MM.1S (cell line): ENCODE data around the gene ANKRD36B.
"Not testable (repeated sequence)": the region's sequence is repeated elsewhere in the genome, so short reads cannot be mapped to it uniquely, and the experiment has no call there.

Source experiments
- DNase-seq: peaks from one replicate; pipeline ENCODE4 v3.0.0-alpha.2; 2015
- H2AFZ ChIP-seq: fragments of 300-600 bp; sonication (generic); 2 replicates; pipeline ENCODE4 v1.6.0; 2016; ENCODE audit warnings: antibody characterized with exemption, low read length
- H3F3A ChIP-seq: fragments of 300-600 bp; sonication (generic); 2 replicates; pipeline ENCODE4 v1.6.1; 2016; ENCODE audit warnings: mild to moderate bottlenecking, antibody characterized with exemption, low read length, moderate library complexity, mixed read lengths; ENCODE audit not compliant: insufficient read depth
- H3K27ac ChIP-seq: fragments of 300-600 bp; sonication (generic); 2 replicates; pipeline ENCODE4 v1.5.1; 2016; ENCODE audit warnings: mild to moderate bottlenecking, low read length
- H3K27me3 ChIP-seq: fragments of 300-600 bp; sonication (generic); replicated peaks from 2 replicates; pipeline ENCODE4 v1.6.0; 2016; ENCODE audit warnings: low read length; ENCODE audit not compliant: insufficient read depth
- H3K36me3 ChIP-seq: fragments of 300-600 bp; sonication (generic); replicated peaks from 2 replicates; pipeline ENCODE4 v1.6.1; 2016; ENCODE audit warnings: mild to moderate bottlenecking, low read length, mixed read lengths; ENCODE audit not compliant: insufficient read depth
- H3K4me1 ChIP-seq: fragments of 300-600 bp; sonication (generic); 2 replicates; pipeline ENCODE4 v1.6.1; 2016; ENCODE audit warnings: low read length, mixed read lengths
- H3K4me2 ChIP-seq: fragments of 300-600 bp; sonication (generic); 2 replicates; pipeline ENCODE4 v1.6.0; 2016; ENCODE audit warnings: low read depth, low read length
- H3K4me3 ChIP-seq: fragments of 300-600 bp; sonication (generic); 2 replicates; pipeline ENCODE4 v1.5.1; 2016; ENCODE audit warnings: low read length, mixed read lengths
- H3K79me2 ChIP-seq: fragments of 300-600 bp; sonication (generic); 2 replicates; pipeline ENCODE4 v1.6.1; 2016; ENCODE audit warnings: mixed run types, low read length, mixed read lengths
- H3K9ac ChIP-seq: fragments of 300-600 bp; sonication (generic); 2 replicates; pipeline ENCODE4 v1.6.1; 2016; ENCODE audit warnings: low read length, mixed read lengths
- H3K9me2 ChIP-seq: fragments of 300-600 bp; sonication (generic); replicated peaks from 2 replicates; pipeline ENCODE4 v1.6.1; 2016; ENCODE audit warnings: mild to moderate bottlenecking, low read length, mixed read lengths; ENCODE audit not compliant: insufficient read depth
- H3K9me3 ChIP-seq: fragments of 300-600 bp; sonication (generic); replicated peaks from 2 replicates; pipeline ENCODE4 v1.6.1; 2016; ENCODE audit warnings: mild to moderate bottlenecking, low read length, mixed read lengths; ENCODE audit not compliant: insufficient read depth
- H4K20me1 ChIP-seq: fragments of 300-600 bp; sonication (generic); 2 replicates; pipeline ENCODE4 v1.6.1; 2016; ENCODE audit warnings: mild to moderate bottlenecking, low read length, moderate library complexity, mixed read lengths; ENCODE audit not compliant: insufficient read depth
- EZH2 ChIP-seq: fragments of 300-600 bp; sonication (generic); optimal IDR thresholded peaks from 2 replicates; pipeline ENCODE3; 2017; ENCODE audit warnings: low read depth, mild to moderate bottlenecking, antibody characterized with exemption, low read length, mixed read lengths
- EZH2phosphoT487 ChIP-seq: fragments of 300-600 bp; sonication (generic); IDR thresholded peaks from 2 replicates; pipeline ENCODE4 v1.6.1; 2018; ENCODE audit warnings: antibody characterized with exemption, low read length
- TF ChIP-seq, protein P1 (sequence below): fragments of 300-600 bp; sonication (generic); IDR thresholded peaks from 2 replicates; pipeline ENCODE4 v1.5.1; 2016; ENCODE audit warnings: antibody characterized with exemption, low read length, mixed read lengths

The ANKRD36B gene

GRCh38 chr2:97617911-97618310 is 28.2 kb upstream of the ANKRD36B start:
- H3K4me3 ChIP-seq = no peak overlapping the region
- no peak overlapping the region for H2AFZ ChIP-seq
- no peak for DNase-seq
- no peaks in the 10 kb centered on the region for H3K36me3 ChIP-seq
- no peaks in the 10 kb centered on the region for H4K20me1 ChIP-seq
- H3K27me3 ChIP-seq = no peaks in the 10 kb centered on the region
- no peaks in the 10 kb centered on the region for H3K9me3 ChIP-seq
- H3K9me2 ChIP-seq = no peaks in the 10 kb centered on the region
- TF ChIP-seq EZH2 (no peak), EZH2phosphoT487 (no peak)
- TF ChIP-seq, protein P1, sequence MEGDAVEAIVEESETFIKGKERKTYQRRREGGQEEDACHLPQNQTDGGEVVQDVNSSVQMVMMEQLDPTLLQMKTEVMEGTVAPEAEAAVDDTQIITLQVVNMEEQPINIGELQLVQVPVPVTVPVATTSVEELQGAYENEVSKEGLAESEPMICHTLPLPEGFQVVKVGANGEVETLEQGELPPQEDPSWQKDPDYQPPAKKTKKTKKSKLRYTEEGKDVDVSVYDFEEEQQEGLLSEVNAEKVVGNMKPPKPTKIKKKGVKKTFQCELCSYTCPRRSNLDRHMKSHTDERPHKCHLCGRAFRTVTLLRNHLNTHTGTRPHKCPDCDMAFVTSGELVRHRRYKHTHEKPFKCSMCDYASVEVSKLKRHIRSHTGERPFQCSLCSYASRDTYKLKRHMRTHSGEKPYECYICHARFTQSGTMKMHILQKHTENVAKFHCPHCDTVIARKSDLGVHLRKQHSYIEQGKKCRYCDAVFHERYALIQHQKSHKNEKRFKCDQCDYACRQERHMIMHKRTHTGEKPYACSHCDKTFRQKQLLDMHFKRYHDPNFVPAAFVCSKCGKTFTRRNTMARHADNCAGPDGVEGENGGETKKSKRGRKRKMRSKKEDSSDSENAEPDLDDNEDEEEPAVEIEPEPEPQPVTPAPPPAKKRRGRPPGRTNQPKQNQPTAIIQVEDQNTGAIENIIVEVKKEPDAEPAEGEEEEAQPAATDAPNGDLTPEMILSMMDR = no peak
- no peaks in the 10 kb centered on the region for H3K79me2 ChIP-seq
- H3F3A ChIP-seq = no peaks in the 10 kb centered on the region
- no peak overlapping the region for H3K27ac ChIP-seq
- H3K9ac ChIP-seq = no peak overlapping the region
- no peaks in the 10 kb centered on the region for H3K4me1 ChIP-seq
- H3K4me2 ChIP-seq = no peak overlapping the region

DNA sequence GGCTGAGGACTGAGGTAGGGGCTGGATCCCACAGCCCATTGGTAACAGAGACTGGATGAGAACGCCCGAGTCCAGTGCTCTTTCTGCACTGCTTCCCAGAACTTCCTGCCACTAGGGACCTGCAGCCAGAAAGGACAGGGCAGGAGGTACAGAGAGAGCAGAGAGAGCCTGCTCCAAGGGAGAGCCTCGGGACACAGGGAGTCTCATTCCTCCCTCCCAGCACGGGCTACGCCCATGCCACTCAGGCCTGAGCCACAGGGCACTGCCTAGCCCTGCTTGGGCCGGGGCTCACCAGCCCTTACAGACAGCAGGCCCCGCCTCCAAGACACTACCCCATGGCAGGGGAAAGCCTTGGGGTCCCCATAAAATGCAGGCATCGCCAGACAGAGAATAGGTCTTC is 26.1 kb upstream of the ANKRD36B start:
- not testable (repeated sequence) for H4K20me1 ChIP-seq, DNase-seq

GRCh38 chr2:97611895-97612294 is 22.2 kb upstream of the ANKRD36B start:
- H3K4me2 ChIP-seq, H3F3A ChIP-seq, H3K27me3 ChIP-seq, H3K79me2 ChIP-seq, H3K36me3 ChIP-seq, H4K20me1 ChIP-seq, H2AFZ ChIP-seq, H3K4me3 ChIP-seq, H3K9me2 ChIP-seq, H3K9me3 ChIP-seq, DNase-seq, H3K27ac ChIP-seq, H3K4me1 ChIP-seq, H3K9ac ChIP-seq: not testable (repeated sequence)

More for the DNA sequence above, 26.1 kb upstream of the ANKRD36B start:
- not testable (repeated sequence) for H3K9me2 ChIP-seq, H3K27me3 ChIP-seq, H3K4me3 ChIP-seq, H3K9me3 ChIP-seq, H3K36me3 ChIP-seq, H3K9ac ChIP-seq, H3F3A ChIP-seq, H3K79me2 ChIP-seq, H2AFZ ChIP-seq, H3K4me2 ChIP-seq, H3K4me1 ChIP-seq, H3K27ac ChIP-seq

DNA sequence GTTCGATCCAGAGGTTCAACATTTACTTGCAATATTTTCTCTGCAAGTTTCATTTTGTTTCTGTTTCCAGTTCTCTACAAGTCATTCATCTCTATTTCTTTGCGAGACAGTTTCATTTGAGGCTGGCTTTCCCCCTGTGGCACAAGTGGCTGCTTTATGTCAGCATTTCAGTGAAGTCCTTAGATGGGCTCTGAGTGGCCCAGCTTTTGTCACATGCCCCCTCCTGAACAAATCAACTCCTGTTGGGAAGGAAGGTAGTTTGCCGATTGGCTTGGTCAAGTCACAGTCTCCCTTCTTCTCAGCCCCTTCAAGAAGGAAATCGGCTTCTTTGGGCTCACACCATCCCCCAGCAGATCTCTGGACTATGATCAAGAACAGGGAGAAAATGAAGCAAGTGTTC is 19.1 kb upstream of the ANKRD36B start:
- DNase-seq, H3K4me3 ChIP-seq, H3K36me3 ChIP-seq, H3K9me3 ChIP-seq, H4K20me1 ChIP-seq, H3K4me2 ChIP-seq, H3K4me1 ChIP-seq, H3K9me2 ChIP-seq, H2AFZ ChIP-seq, H3F3A ChIP-seq, H3K27me3 ChIP-seq, H3K27ac ChIP-seq, H3K9ac ChIP-seq, H3K79me2 ChIP-seq: not testable (repeated sequence)

DNA sequence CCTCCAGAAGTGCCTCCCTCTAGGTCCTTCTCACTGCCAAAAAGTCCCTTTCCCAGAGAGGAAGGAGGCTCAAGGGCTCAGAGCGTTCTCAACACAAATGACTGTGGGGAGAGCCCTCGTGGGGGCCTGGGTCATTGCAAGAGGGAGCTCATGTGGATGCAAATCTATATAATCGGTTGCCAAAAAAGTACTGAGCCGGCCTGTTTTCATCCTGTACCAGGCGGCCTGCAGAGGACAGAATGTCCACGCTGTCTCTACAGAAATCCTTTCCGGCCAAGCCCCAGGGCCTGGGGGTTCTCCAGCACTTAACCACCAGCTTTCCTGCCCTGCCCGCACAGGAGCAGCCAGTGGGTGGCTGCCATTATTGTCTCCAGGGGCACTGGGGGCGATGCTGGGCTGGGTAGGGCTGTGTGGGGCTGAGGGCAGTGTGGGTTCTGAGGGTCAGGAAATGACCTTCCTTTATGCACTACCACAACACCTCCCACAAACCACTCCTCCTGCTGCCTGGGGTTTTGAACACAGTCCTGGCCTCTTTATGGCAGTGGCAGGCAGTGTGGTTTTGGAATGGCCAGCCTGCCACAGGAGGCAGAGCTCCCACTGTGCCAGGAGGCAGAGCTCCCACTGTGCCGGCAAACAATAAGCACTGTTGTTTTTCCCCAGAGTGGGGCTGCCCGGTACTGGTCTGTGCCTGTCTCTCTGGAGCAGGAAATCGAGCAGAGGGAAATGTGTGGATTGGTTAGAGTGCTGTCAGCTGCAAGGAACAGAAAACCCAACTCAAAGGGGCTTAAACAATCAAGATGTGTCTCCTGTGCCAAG is 16.1 kb upstream of the ANKRD36B start:
- H3K27me3 ChIP-seq, H3K36me3 ChIP-seq, H3F3A ChIP-seq, H3K4me1 ChIP-seq, H3K9me3 ChIP-seq, H3K27ac ChIP-seq, H3K4me2 ChIP-seq, H4K20me1 ChIP-seq, H3K79me2 ChIP-seq, H3K4me3 ChIP-seq, H3K9me2 ChIP-seq, H3K9ac ChIP-seq, H2AFZ ChIP-seq, DNase-seq: not testable (repeated sequence)

DNA sequence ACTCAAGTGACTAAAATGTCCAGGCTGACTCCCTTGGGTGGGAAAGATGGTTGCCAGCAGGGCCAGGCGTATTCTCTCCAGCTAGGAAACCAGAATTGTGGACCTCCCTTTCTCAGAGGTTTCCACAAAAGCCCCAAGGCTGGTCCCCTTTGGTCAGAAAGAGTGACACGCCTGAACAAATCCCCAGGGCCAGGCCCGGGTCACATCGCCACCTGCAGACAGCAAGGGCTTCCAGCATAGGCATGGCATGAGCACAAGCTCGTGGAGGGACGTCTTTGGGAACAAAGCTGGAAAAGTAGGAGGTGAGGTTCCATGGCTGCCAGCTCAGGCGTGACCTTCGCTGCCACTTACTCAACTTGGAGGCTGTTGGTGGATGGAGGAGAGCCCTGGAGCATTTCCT is 15.4 kb upstream of the ANKRD36B start:
- not testable (repeated sequence) for H3K9ac ChIP-seq, H3K4me1 ChIP-seq, H3K9me3 ChIP-seq, H3K27me3 ChIP-seq, H3K9me2 ChIP-seq, H3K27ac ChIP-seq, H3K79me2 ChIP-seq, H2AFZ ChIP-seq, H3K4me3 ChIP-seq, H4K20me1 ChIP-seq, H3K36me3 ChIP-seq, H3F3A ChIP-seq, DNase-seq, H3K4me2 ChIP-seq

DNA sequence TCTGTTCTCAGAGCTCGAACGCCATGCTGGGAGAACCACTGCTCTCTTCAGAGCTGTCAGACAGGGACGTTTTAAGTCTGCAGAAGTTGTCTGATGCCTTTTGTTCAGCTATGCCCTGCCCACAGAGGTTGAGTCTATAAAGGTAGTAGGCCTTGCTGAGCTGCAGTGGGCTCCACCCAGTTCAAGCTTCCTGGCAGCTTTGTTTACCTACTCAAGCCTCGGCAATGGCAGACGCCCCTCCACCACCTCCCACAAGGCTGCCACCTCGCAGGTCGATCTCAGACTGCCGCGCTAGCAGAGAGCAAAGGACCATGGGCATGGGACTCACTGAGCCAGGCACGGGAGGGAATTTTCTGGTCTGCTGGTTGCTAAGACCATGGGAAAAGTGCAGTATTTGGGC is 11.9 kb upstream of the ANKRD36B start:
- not testable (repeated sequence) for H3K36me3 ChIP-seq, H3K9me2 ChIP-seq, H2AFZ ChIP-seq, H3K4me3 ChIP-seq, H3K4me2 ChIP-seq, H3F3A ChIP-seq, DNase-seq, H3K4me1 ChIP-seq, H3K9ac ChIP-seq, H3K27me3 ChIP-seq, H4K20me1 ChIP-seq, H3K9me3 ChIP-seq, H3K27ac ChIP-seq, H3K79me2 ChIP-seq
